CD4-positive, alpha-beta T cell treated with Interleukin-21 for 1 hour (primary cell): ENCODE results near the gene DIDO1.
"Not testable (repeated sequence)": the region's sequence is repeated elsewhere in the genome, so short reads cannot be mapped to it uniquely, and the experiment has no call there.

ENCODE experiments used
- DNase-seq: peaks from one replicate; pipeline ENCODE4 v3.0.0-alpha.2; 2020

DIDO1 gene

DNA sequence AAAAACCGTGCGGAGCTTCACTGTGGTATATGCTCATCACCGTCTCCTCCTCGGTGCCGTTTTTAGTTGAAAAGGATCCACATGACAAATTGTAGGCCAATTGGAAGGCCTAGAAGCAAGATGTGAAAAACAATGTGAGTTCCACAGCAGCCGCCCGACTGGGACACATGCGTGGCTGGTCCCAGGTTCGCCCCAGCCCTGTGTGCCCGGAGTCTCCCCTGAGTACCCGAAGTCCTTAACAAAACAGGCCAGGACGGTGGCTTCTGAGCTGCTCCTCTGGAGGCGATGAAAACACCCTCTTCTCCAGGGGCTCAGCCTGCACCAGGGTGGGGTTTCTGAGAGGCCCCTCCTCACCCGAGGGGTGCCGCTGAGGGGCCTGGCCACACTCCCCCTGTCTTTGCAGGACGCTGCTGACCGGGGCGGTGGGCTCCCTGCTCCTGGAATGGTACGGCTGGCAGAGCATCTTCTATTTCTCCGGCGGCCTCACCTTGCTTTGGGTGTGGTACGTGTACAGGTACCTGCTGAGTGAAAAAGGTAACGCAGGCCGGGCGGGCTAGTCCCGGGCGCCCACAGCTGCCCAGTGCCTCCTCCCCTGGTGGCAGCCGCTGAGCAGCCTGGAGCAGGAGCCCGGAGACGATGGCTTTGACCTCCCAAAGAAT is 36.0 kb upstream of the DIDO1 start:
- DNase-seq = no peak

DNA sequence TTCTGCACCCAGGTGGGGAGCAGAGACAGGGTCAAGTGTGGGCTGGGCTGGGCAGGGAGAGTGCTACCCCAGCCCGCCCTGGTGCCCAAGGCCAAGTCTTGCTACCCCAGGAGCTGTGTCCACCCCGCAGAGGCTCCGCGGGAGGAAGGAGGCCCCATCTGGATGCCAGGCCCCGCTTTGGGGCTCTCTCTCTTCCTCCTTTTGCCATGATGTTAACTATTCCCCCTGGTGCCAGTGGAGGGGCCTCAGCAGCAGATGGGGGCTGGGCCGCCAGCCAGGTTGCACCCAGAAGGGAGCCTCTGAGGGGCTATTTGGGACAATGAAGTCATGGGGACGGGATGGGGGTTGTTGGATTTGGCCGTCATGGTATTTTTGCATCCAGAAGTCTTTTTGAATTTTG is 35.5 kb upstream of the DIDO1 start:
- no peak for DNase-seq

DNA sequence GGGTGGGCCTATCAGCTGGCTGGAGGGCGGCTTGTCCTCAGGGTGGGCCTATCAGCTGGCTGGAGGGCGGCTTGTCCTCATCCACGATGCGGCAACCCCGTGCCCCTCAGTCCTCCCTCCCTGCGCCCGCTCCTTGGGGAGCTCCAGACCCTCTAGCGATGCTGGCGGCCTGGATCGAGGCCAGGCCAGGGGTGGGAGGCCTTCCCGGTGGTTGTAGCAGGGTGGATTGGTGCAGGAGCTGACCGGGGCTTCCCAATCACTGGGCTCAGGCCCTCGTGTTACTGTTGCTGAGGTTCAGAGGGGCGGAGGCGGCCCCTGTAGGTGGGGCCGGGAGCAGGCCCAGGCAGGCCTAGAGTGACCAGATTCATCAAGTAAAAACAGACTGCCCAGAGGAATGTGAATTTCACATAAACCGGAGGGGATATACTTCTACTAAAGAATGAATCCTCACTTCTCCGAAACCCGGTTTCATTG is 35.0 kb upstream of the DIDO1 start:
- DNase-seq = no peak

GRCh38 chr20:62960446-62961309 is 34.4 kb upstream of the DIDO1 start:
- DNase-seq = not testable (repeated sequence)

- no peak for DNase-seq
Observed at GRCh38 chr20:62959998-62960436, 33.7 kb upstream of the DIDO1 start.

GRCh38 chr20:62959101-62959971 is 33.0 kb upstream of the DIDO1 start:
- DNase-seq = no peak

GRCh38 chr20:62958388-62959100 is 32.2 kb upstream of the DIDO1 start:
- DNase-seq = no peak

- no peak for DNase-seq
Observed at GRCh38 chr20:62957136-62958117, 31.1 kb upstream of the DIDO1 start.

- DNase-seq = no peak
Observed at GRCh38 chr20:62956387-62957135, 30.3 kb upstream of the DIDO1 start.

DNA sequence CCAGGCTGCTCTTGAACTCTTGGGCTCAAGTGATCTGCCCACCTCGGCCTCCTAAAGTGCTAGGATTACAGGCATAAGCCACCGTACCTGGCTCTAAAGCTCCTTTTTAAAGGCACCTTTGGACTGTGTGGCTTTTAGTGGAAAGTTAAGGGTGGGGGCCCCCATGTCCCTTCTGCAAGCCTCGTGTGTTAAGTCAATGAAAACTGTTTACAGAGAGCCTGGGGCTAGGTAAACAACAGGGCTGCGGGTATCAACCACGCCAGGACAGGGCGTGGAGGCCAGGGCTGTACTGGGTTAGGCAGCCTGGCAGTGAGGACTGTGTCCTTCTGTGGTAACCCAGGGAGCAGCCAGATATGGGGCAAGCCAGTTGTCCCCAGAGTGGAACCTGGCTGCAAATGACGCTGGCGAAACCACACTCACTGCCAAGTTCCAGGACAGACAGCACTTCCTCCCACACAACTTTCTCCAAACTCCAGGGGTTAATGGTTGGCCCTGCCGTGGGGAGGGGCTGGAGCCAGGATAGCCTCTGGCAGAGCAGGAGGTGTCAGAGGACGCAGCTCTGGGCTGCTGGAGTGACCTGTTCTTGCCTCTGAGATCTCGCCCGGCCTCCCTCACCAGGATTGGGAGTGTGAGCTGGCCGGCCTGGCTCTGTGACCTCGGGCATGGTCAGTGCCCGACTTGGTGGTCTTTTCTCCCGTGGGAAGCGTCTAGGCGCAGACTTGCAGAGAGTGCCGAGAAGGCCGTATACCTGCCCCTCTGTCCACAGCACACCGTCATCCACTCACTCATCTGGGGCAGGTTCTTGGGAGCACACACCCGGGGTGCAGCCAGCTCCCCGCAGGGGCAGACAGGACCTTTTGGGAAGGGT is 29.4 kb upstream of the DIDO1 start:
- no peak for DNase-seq

DNA sequence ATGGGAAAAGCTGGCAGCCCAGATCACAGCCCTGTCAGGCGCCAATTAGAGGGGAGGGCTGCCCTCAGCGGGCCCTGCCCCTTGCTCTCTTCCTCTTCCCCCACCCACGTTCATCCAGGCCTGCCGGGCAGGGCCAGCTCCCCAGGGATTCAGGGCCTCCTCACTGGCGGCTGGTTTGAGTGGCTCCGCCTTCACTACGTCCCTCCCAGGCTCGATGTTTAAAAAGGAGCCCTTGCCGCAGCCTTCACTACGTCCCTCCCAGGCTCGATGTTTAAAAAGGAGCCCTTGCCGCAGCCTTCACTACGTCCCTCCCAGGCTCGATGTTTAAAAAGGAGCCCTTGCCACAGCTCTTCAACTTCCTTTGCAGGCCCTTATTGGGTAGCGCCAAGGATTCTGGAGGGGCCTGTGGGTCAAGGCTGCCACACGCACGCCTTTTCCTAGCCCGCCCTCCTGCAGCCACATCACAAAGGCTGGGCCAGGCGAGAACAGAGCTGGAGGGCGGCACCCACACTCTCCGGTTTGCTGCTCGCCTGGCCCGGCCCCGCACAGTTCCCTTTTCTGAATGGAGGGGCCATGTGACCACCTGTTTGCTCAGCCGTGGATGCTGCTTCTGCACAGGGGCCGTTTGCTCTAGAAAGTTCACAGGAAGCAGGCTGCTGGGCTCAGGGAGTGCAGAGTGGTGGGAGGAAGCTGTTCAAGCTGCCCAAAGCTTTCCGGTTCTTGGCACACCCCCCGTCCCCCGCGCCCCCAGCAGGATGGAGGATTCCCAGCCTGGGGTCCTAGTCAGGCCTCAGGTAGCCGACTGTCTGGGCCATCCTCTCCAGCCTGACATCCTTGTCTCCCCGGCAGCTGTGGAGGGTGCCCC is 27.8 kb upstream of the DIDO1 start:
- DNase-seq = peak; percentile 78

DNA sequence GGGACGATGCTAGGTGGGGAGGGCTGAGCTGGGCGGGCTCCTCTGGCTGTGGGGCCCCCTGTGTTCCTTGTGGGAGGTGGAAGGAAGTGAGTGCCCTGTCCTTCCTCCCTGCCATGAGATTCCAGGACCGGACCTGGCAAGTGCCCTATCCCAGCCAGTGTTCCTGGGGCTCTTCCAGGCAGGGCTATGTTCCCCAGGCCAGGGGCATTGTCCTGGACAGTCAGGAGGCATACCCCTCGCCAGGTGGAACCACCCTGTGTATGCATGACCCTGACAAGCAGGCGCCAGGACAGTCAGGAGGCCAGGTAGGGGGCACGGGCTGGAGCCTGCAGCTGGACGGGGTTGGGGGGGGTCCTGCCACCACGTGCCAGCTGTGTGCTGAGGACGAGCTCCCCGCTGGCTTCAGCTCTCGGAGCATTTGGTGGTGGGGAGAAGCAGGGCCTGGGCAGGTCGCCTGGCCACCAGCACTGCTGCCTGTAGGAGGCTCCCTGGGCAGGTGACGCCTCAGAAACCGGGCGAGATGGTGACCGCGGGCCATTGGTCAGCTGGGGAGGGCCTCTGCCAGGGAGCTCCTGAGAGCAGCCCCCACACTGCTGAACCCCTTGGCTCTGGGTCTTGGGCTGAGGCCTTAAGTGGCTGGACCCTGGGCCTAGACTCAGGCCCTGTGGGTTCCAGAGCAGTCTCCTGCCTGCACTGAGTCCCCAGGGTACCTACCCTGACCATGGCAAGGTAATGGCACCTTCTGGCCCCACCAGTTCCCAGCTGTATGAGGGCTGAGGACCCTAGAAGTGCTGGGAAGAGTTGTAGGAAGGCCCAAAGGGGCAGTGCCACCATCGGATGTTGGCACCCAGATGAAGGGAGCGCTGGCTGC is 26.9 kb upstream of the DIDO1 start:
- no peak for DNase-seq

DNA sequence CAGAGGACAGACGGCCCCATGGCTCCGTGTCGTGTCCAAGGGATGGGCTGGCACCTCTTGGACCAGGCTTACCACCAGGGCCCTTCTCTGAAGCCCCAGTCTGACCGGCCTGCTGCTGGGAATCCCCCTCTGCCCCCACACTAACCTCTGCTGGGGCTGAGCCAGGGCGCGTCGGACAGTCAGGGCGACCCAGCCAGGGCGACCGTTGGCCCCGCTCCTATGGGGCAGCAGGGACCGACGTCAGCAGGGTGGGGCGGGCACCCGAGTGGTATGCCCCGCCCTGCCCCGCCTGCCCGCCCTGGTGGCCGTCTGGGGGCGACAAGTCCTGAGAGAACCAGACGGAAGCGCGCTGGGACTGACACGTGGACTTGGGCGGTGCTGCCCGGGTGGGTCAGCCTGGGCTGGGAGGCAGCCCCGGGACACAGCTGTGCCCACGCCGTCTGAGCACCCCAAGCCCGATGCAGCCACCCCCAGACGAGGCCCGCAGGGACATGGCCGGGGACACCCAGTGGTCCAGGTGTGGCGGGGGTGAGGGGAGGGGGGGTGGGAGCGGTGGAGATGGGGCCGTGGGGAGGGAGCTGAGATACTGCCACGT is 26.2 kb upstream of the DIDO1 start, which contains the start of gene SLC17A9:
Gene SLC17A9, plus strand, starts transcription at position 337 of the 595 bp plus-strand sequence. Its CDS starts 122 bp downstream, at position 459.
- peak; percentile 46 for DNase-seq

- DNase-seq = no peak
Observed at GRCh38 chr20:62951896-62952372, 25.6 kb upstream of the DIDO1 start.

DNA sequence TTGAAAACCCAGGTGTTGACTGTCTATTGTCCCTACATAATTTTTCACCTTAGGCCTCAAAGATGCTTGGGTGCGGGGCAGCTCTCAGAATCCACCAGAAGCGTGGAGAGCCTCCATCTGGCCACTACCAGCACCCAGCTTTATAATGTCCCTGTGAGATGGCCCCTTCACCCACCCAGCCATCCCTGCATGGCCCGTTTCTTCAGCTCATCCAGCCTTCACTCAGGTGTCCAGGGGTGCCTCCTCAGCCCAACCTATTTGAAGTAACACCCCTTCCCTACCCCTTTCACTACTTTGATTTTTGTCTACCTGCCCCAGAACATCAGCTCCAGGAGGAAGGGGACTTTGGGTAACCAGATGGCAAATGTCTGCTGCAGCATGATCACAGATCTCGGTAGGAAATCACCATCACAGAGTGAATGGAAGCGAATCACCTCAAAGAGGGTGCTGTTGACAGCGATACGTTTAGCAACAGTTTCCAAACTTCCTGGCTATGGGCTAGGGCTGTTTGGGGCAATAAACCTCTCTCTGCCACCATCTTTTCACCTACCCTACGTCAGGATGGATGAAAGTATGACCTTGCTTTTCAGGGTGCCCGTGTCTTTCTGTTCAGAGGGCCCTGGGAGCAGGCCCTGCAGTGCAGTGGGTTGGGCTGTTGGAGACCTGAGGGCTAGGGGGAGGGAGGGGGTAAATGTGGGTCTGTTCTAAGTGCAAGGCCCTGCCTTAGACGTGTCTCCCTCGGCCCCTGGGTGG is 25.0 kb upstream of the DIDO1 start:
- no peak for DNase-seq

DNA sequence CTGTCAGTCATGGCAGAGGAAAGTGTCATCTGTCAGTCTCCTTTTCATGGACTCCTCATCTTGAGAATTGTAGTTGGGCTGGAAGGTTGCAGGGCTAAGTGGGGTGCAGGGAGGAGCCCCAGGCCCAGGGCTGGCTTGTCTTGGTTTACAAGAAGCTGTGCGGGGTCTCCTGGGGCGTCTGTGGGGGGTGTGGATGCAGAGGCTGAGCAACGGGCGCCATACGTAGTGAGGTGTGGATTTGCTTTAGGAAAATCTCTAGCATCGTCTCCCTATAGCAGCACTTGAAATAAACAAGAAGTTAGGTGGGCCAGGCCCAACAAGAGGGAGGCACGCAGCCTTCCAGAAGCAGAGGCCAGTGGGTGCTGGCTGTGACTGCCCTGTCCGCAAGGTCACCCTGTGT is 24.4 kb upstream of the DIDO1 start:
- no peak for DNase-seq
